Head of caudate nucleus (tissue), 42 donors: Measurements from ENCODE around the gene SLC25A43.
"Not testable (repeated sequence)": the region's sequence is repeated elsewhere in the genome, so short reads cannot be mapped to it uniquely, and the experiment has no call there.

ENCODE experiments used
- DNase-seq, 42 donors: peaks; one replicate each; pipeline versions ENCODE4 v3.0.0 to v3.0.0-alpha.2; 2020 to 2021; ENCODE audit warnings: mixed read lengths in 7 of 42
- intact Hi-C: fragments of 100-400 bp; cut with DNase I; formaldehyde crosslinking; loops from one replicate; pipeline ENCODE4 v1.15.0; 2022

The SLC25A43 gene

GRCh38 chrX:119489212-119490074, 90.3 kb downstream of the SLC25A43 start:
- DNase-seq = no peak
- intact Hi-C loops = no loop called here

GRCh38 chrX:119492463-119492862, 93.3 kb downstream of the SLC25A43 start:
- DNase-seq = no peak
- intact Hi-C loops = no loop called here

- intact Hi-C loops, DNase-seq: not testable (repeated sequence)
Observed at GRCh38 chrX:119493851-119494495, 94.8 kb downstream of the SLC25A43 start.

GRCh38 chrX:119495734-119496726, 96.9 kb downstream of the SLC25A43 start:
- intact Hi-C loops = no loop called here
- DNase-seq = no peak

GRCh38 chrX:119497185-119497584, 98.0 kb downstream of the SLC25A43 start:
- intact Hi-C loops = no loop called here
- no peak for DNase-seq

- intact Hi-C loops = no loop called here
- DNase-seq = no peak
Observed at GRCh38 chrX:119500061-119500800, 101.1 kb downstream of the SLC25A43 start.

GRCh38 chrX:119501511-119502148, 102.5 kb downstream of the SLC25A43 start:
- intact Hi-C loops = no loop called here
- DNase-seq = no peak

- peak in 26 of 42 donors; percentile 9 to 56 (median 30) for DNase-seq
- intact Hi-C loops = no loop called here
Observed at GRCh38 chrX:119502727-119503483, 103.8 kb downstream of the SLC25A43 start.

- peak in 1 of 42 donors; percentile 35 for DNase-seq
- intact Hi-C loops = no loop called here
Observed at GRCh38 chrX:119503484-119503861, 104.3 kb downstream of the SLC25A43 start.
